ENCODE data around the gene COG5. TPM values are rescaled to one million over a fixed set of nuclear protein-coding genes. Genes with fewer than 3 reads are reported as not detected.
A peak's percentile ranks its signal among the peaks of the same experiment; 100 is the strongest.

Gene COG5
- total and polyA plus RNA-seq, 9 of the 15 experiments (the other 6 are each of a cell fraction or from before 2014, with no cell fraction given), result 15.3 to 75.1 (median 56.4) TPM

DNA sequence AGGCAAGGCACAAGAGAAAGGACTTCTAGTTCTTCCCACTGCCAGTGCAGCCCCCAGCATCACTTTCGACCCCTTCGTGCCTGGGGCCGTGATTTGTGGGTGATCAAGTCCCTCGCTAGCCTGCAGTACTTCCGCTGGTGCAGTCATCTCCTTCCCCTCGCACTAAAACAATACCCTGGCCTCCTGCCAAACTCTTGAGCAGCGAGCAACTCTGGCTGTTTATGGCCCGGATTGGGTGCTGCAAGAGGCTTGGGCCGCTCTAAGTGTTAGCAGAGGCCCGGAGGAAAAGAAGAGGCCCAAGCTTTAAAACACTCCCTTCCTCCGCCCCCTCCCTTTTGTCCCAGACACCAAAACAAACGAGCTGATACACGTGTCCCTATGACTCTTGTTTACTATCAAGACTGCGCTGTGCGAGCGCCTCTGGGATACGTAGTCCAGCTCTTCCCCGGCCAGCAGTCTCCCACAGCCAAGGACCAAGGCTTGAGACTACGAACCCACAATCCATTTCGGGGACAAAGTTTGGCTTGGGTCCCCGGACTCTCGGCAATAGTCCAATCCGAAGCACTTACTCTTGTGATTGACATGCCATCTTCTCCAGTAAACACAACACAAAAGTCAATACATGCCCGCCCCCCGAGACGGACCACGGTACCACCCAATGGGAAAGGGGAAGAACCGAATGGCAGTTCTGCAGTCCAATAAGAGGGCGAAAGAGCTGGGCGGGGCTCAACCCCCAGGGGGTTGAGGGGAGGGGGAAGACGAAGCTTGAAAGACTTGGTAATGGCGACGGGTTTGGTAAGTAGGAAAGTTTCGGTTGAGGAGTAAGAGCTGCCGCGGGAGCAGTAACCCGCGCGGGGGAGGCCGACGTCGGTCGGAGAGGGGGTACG is 395.2 kb downstream of the COG5 start, which contains the start of gene HBP1 (continued):
- TF ChIP-seq HNRNPLL (IDR thresholded peaks at IDR 0.05; ENCODE audit: low read depth, low read length, poor library complexity, severe bottlenecking) (peak; percentile 45), NCOA2 (IDR thresholded peaks at IDR 0.05; ENCODE audit: partially characterized antibody in 2 of 2) (no peak), CBX5 (IDR thresholded peaks at IDR 0.05; ENCODE audit: borderline replicate concordance, low read depth) (no peak), ZKSCAN8 (CRISPR knock-in tag; IDR thresholded peaks at IDR 0.05) (no peak), POLR2AphosphoS5 (IDR thresholded peaks at IDR 0.05; ENCODE audit: control insufficient read depth, insufficient read depth, low read depth, low read length) (peak; percentile 83), SMARCA5 (IDR thresholded peaks at IDR 0.05) (no peak; the same call in none of the 2 replicates), ETV6 (IDR thresholded peaks at IDR 0.05; ENCODE audit: borderline replicate concordance in 1 of 2, low read depth in 2 of 2, low read length in 1 of 2) (no peak), ETV6 (CRISPR knock-in tag; IDR thresholded peaks at IDR 0.05; ENCODE audit: borderline replicate concordance) (no peak), POLR2H (tag; IDR thresholded peaks at IDR 0.05; ENCODE audit: low read depth) (peak; percentile 72), ZFP36 (IDR thresholded peaks at IDR 0.05; ENCODE audit: low read depth, low read length, partially characterized antibody) (peak; percentile 28), CHD1 (IDR thresholded peaks at IDR 0.05; ENCODE audit: low read length) (no peak), MXI1 (IDR thresholded peaks at IDR 0.05; ENCODE audit: low read depth, low read length) (peak; percentile 98), E2F3 (CRISPR knock-in tag; IDR thresholded peaks at IDR 0.05) (0 out of 2 replicates have a peak, but pooled peaks have one; percentile 10), HNRNPH1 (optimal IDR thresholded peaks at IDR 0.05; ENCODE audit: low read depth, low read length) (no peak), TSC22D4 (tag; IDR thresholded peaks at IDR 0.05) (no peak), SREBF1 (IDR thresholded peaks at IDR 0.05; ENCODE audit: borderline replicate concordance, low read depth, low read length) (peak; percentile 58; the same call in 1 of the 2 replicates)
- TF ChIP-seq, protein P1, sequence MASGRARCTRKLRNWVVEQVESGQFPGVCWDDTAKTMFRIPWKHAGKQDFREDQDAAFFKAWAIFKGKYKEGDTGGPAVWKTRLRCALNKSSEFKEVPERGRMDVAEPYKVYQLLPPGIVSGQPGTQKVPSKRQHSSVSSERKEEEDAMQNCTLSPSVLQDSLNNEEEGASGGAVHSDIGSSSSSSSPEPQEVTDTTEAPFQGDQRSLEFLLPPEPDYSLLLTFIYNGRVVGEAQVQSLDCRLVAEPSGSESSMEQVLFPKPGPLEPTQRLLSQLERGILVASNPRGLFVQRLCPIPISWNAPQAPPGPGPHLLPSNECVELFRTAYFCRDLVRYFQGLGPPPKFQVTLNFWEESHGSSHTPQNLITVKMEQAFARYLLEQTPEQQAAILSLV (tag; IDR thresholded peaks at IDR 0.05), result no peak
- TF ChIP-seq, protein P2, sequence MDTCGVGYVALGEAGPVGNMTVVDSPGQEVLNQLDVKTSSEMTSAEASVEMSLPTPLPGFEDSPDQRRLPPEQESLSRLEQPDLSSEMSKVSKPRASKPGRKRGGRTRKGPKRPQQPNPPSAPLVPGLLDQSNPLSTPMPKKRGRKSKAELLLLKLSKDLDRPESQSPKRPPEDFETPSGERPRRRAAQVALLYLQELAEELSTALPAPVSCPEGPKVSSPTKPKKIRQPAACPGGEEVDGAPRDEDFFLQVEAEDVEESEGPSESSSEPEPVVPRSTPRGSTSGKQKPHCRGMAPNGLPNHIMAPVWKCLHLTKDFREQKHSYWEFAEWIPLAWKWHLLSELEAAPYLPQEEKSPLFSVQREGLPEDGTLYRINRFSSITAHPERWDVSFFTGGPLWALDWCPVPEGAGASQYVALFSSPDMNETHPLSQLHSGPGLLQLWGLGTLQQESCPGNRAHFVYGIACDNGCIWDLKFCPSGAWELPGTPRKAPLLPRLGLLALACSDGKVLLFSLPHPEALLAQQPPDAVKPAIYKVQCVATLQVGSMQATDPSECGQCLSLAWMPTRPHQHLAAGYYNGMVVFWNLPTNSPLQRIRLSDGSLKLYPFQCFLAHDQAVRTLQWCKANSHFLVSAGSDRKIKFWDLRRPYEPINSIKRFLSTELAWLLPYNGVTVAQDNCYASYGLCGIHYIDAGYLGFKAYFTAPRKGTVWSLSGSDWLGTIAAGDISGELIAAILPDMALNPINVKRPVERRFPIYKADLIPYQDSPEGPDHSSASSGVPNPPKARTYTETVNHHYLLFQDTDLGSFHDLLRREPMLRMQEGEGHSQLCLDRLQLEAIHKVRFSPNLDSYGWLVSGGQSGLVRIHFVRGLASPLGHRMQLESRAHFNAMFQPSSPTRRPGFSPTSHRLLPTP (IDR thresholded peaks at IDR 0.05; ENCODE audit: borderline replicate concordance, extremely low read depth, insufficient read length), result no peak
- TF ChIP-seq, protein P3, sequence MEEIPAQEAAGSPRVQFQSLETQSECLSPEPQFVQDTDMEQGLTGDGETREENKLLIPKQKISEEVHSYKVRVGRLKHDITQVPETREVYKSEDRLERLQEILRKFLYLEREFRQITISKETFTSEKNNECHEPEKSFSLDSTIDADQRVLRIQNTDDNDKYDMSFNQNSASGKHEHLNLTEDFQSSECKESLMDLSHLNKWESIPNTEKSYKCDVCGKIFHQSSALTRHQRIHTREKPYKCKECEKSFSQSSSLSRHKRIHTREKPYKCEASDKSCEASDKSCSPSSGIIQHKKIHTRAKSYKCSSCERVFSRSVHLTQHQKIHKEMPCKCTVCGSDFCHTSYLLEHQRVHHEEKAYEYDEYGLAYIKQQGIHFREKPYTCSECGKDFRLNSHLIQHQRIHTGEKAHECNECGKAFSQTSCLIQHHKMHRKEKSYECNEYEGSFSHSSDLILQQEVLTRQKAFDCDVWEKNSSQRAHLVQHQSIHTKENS (CRISPR knock-in tag; IDR thresholded peaks at IDR 0.05), result no peak
